ENCODE results near the gene IL4. TPM values are rescaled to one million over a fixed set of nuclear protein-coding genes. Genes with fewer than 3 reads are reported as not detected.

IL4 gene
- total RNA-seq, 2 experiments from 2014 or later = 0.32 to 0.77 TPM

- H3K4me3 Mint-ChIP-seq = peak overlapping the region; percentile 13
Measured at GRCh38 chr5:132641841-132642240, 31.9 kb upstream of the IL4 start.

GRCh38 chr5:132644177-132644576, 29.6 kb upstream of the IL4 start:
- ChIA-PET CTCF (interaction anchor here (0.6 to 1.6 kb wide), 2 partner anchors 30 to 834 kb away, joined by 3 to 5 read pairs; no protein-coding TSS in a partner anchor), POLR2A (no interaction called here)
- ATAC-seq (no peak), DNase-seq (no peak)
- peaks cover 42% of the 10 kb centered on the region for H3K4me1 Mint-ChIP-seq
- intact Hi-C loops (cut with DNase I, micrococcal nuclease) = loop anchor here in 1 of 2 experiments (5.0 kb wide), 1 partner anchor 178 kb away; no protein-coding TSS in a partner anchor
- H3K27me3 Mint-ChIP-seq = peaks cover 7% of the 10 kb centered on the region
- H3K27ac Mint-ChIP-seq = no peak overlapping the region
- H3K4me3 Mint-ChIP-seq = no peak overlapping the region
- H3K9me3 Mint-ChIP-seq (ENCODE audit: low read depth) = peaks cover 13% of the 10 kb centered on the region
- H3K36me3 Mint-ChIP-seq (ENCODE audit: low read depth) = peaks cover 55% of the 10 kb centered on the region

More at GRCh38 chr5:132641841-132642240, 31.9 kb upstream of the IL4 start:
- Mint-ChIP-seq H3K9me3 (ENCODE audit: low read depth) (no peaks in the 10 kb centered on the region), H3K4me1 (peaks cover 51% of the 10 kb centered on the region), H3K36me3 (ENCODE audit: low read depth) (peaks cover 67% of the 10 kb centered on the region), H3K27ac (peak overlapping the region; percentile 66), H3K27me3 (no peaks in the 10 kb centered on the region)
- DNase-seq = peak; percentile 51
- ChIA-PET POLR2A (interaction anchor here (0.9 to 1.7 kb wide), 10 partner anchors 10 to 172 kb away, joined by 3 to 6 read pairs (median 3); partner anchors contain the start of genes CCNI2, IL13, IL4 and IRF1), CTCF (interaction anchor here (0.9 to 1.9 kb wide), 4 partner anchors 22 to 170 kb away, joined by 3 to 8 read pairs (median 5); partner anchors contain the start of gene KIF3A)
- peak; percentile 60 for ATAC-seq
- intact Hi-C loops (cut with DNase I, micrococcal nuclease) = loop anchor here (1.0 to 5.0 kb wide), 7 partner anchors 19 to 180 kb away; partner anchors contain the start of gene KIF3A (in 1 of the 2)

- Mint-ChIP-seq H3K27me3 (peaks cover 13% of the 10 kb centered on the region), H3K4me1 (peaks cover 18% of the 10 kb centered on the region), H3K27ac (no peak overlapping the region), H3K36me3 (ENCODE audit: low read depth) (peaks cover 39% of the 10 kb centered on the region), H3K4me3 (no peak overlapping the region), H3K9me3 (ENCODE audit: low read depth) (peaks cover 18% of the 10 kb centered on the region)
- ATAC-seq (no peak), DNase-seq (no peak)
- intact Hi-C loops (cut with DNase I, micrococcal nuclease) = no loop called here
- CTCF ChIA-PET = interaction anchor here (0.5 kb wide), 1 partner anchor 361 kb away, joined by 3 read pairs; no protein-coding TSS in a partner anchor
- POLR2A ChIA-PET = no interaction called here
Measured at GRCh38 chr5:132646583-132647266, 27.1 kb upstream of the IL4 start.

- intact Hi-C loops (cut with DNase I, micrococcal nuclease) = no loop called here
- POLR2A ChIA-PET = no interaction called here
- ATAC-seq (no peak), DNase-seq (no peak)
- Mint-ChIP-seq H3K36me3 (ENCODE audit: low read depth) (peaks cover 32% of the 10 kb centered on the region), H3K27ac (no peak overlapping the region), H3K4me3 (no peak overlapping the region), H3K9me3 (ENCODE audit: low read depth) (peaks cover 20% of the 10 kb centered on the region), H3K27me3 (peaks cover 17% of the 10 kb centered on the region), H3K4me1 (peaks cover 11% of the 10 kb centered on the region)
- CTCF ChIA-PET = interaction anchor here (1.5 kb wide), 1 partner anchor 19 kb away, joined by 3 read pairs; no protein-coding TSS in a partner anchor
Measured at GRCh38 chr5:132647473-132647872, 26.3 kb upstream of the IL4 start.

GRCh38 chr5:132648355-132648754, 25.4 kb upstream of the IL4 start:
- POLR2A ChIA-PET = no interaction called here
- ATAC-seq = no peak
- CTCF ChIA-PET = interaction anchor here (1.5 kb wide), 1 partner anchor 18 kb away, joined by 3 read pairs; no protein-coding TSS in a partner anchor

GRCh38 chr5:132651838-132652469, 21.8 kb upstream of the IL4 start:
- H3K36me3 Mint-ChIP-seq (ENCODE audit: low read depth) = peaks cover 9% of the 10 kb centered on the region

More at GRCh38 chr5:132648355-132648754, 25.4 kb upstream of the IL4 start:
- Mint-ChIP-seq H3K27ac (no peak overlapping the region), H3K9me3 (ENCODE audit: low read depth) (peaks cover 20% of the 10 kb centered on the region), H3K4me1 (peaks cover 2% of the 10 kb centered on the region), H3K27me3 (peaks cover 18% of the 10 kb centered on the region), H3K4me3 (no peak overlapping the region), H3K36me3 (ENCODE audit: low read depth) (peaks cover 24% of the 10 kb centered on the region)
- intact Hi-C loops (cut with DNase I, micrococcal nuclease) = no loop called here
- no peak for DNase-seq

GRCh38 chr5:132653716-132654115, 20.1 kb upstream of the IL4 start:
- Mint-ChIP-seq H3K27me3 (peaks cover 36% of the 10 kb centered on the region), H3K9me3 (ENCODE audit: low read depth) (peaks cover 7% of the 10 kb centered on the region), H3K36me3 (ENCODE audit: low read depth) (peaks cover 2% of the 10 kb centered on the region), H3K4me3 (no peak overlapping the region), H3K4me1 (peaks cover 20% of the 10 kb centered on the region), H3K27ac (no peak overlapping the region)
- CTCF ChIA-PET = interaction anchor here (0.6 kb wide), 1 partner anchor 97 kb away, joined by 3 read pairs; the partner anchor contains the start of gene RAD50
- ATAC-seq = no peak
- DNase-seq = no peak
- POLR2A ChIA-PET = no interaction called here
- intact Hi-C loops (cut with DNase I, micrococcal nuclease) = no loop called here

More at GRCh38 chr5:132651838-132652469, 21.8 kb upstream of the IL4 start:
- no peak for DNase-seq
- Mint-ChIP-seq H3K27me3 (peaks cover 36% of the 10 kb centered on the region), H3K4me3 (no peak overlapping the region), H3K9me3 (ENCODE audit: low read depth) (peaks cover 20% of the 10 kb centered on the region), H3K27ac (no peak overlapping the region), H3K4me1 (peaks cover 7% of the 10 kb centered on the region)
- POLR2A ChIA-PET = no interaction called here
- no peak for ATAC-seq
- CTCF ChIA-PET = no interaction called here
- intact Hi-C loops (cut with DNase I, micrococcal nuclease) = no loop called here

GRCh38 chr5:132655821-132656773, 17.7 kb upstream of the IL4 start:
- Mint-ChIP-seq H3K27ac (no peak overlapping the region), H3K4me1 (peaks cover 23% of the 10 kb centered on the region), H3K27me3 (peaks cover 34% of the 10 kb centered on the region), H3K4me3 (peak overlapping the region; percentile 33), H3K36me3 (ENCODE audit: low read depth) (no peaks in the 10 kb centered on the region), H3K9me3 (ENCODE audit: low read depth) (peaks cover 4% of the 10 kb centered on the region)
- intact Hi-C loops (cut with DNase I, micrococcal nuclease) = no loop called here
- ATAC-seq (peak; percentile 49), DNase-seq (peak; percentile 59)
- ChIA-PET POLR2A (no interaction called here), CTCF (no interaction called here)

GRCh38 chr5:132656774-132657355, 16.9 kb upstream of the IL4 start:
- Mint-ChIP-seq H3K4me1 (peaks cover 29% of the 10 kb centered on the region), H3K36me3 (ENCODE audit: low read depth) (no peaks in the 10 kb centered on the region), H3K4me3 (peak overlapping the region; percentile 33), H3K9me3 (ENCODE audit: low read depth) (peaks cover under 1% of the 10 kb centered on the region), H3K27ac (no peak overlapping the region), H3K27me3 (peaks cover 29% of the 10 kb centered on the region)
- ATAC-seq = no peak
- ChIA-PET CTCF (no interaction called here), POLR2A (no interaction called here)
- intact Hi-C loops (cut with DNase I, micrococcal nuclease) = no loop called here
- no peak for DNase-seq

GRCh38 chr5:132657676-132658380, 16.0 kb upstream of the IL4 start, which contains the start of gene IL13:
IL13 (plus strand) TSS chr5:132658173; CDS start chr5:132658187, 14 bp downstream.
- no peaks in the 10 kb centered on the region for H3K9me3 Mint-ChIP-seq (ENCODE audit: low read depth)
- DNase-seq (no peak), ATAC-seq (peak; percentile 24)
- intact Hi-C loops (cut with DNase I, micrococcal nuclease) = no loop called here
- H3K36me3 Mint-ChIP-seq (ENCODE audit: low read depth) = no peaks in the 10 kb centered on the region
- peaks cover 26% of the 10 kb centered on the region for H3K27me3 Mint-ChIP-seq
- H3K27ac Mint-ChIP-seq = peak within 1 kb of the TSS; percentile 47
- POLR2A ChIA-PET = interaction anchor here (0.6 to 0.8 kb wide), 3 partner anchors 17 to 300 kb away, joined by 3 read pairs; no protein-coding TSS in a partner anchor
- peaks cover 35% of the 10 kb centered on the region for H3K4me1 Mint-ChIP-seq
- CTCF ChIA-PET = interaction anchor here (0.5 to 1.0 kb wide), 4 partner anchors 19 to 168 kb away, joined by 3 to 4 read pairs (median 3); no protein-coding TSS in a partner anchor
- no peak within 1 kb of the TSS for H3K4me3 Mint-ChIP-seq

Data from activated CD4-positive, alpha-beta T cell treated with anti-CD3 and anti-CD28 coated beads for 36 hours (primary cell).